Ascending aorta (tissue), 2 donors: ENCODE results near the gene PRKD1. TPM values are rescaled to one million over a fixed set of nuclear protein-coding genes. Genes with fewer than 3 reads are reported as not detected.

Experiments
- DNase-seq, 2 donors: peaks; one replicate each; pipeline ENCODE4 v3.0.0-alpha.2; 2019; ENCODE audit warnings: low spot score in 2 of 2
- H3K27ac ChIP-seq, 2 donors: fragments of 200-600 bp; sonication (generic); one replicate each; pipeline ENCODE4 v1.5.1; 2016 to 2017; ENCODE audit warnings: mild to moderate bottlenecking in 1 of 2
- H3K27me3 ChIP-seq: fragments of 200-600 bp; sonication (generic); one replicate; pipeline ENCODE4 v1.5.1; 2017
- H3K36me3 ChIP-seq, 2 donors: fragments of 200-600 bp; sonication (generic); one replicate each; pipeline ENCODE4 v1.5.1; 2016
- H3K4me1 ChIP-seq, 2 donors: fragments of 200-600 bp; sonication (generic); one replicate each; pipeline ENCODE4 v1.5.1; 2016 to 2017; ENCODE audit warnings: mild to moderate bottlenecking in 1 of 2
- H3K4me3 ChIP-seq, 2 donors: fragments of 200-600 bp; sonication (generic); one replicate each; pipeline ENCODE4 v1.5.1; 2016 to 2017; ENCODE audit warnings: mild to moderate bottlenecking in 1 of 2
- H3K9me3 ChIP-seq, 2 donors: fragments of 200-600 bp; sonication (generic); one replicate each; pipeline ENCODE4 v1.5.1; 2016
- intact Hi-C: fragments of 100-400 bp; cut with DNase I; formaldehyde crosslinking; loops from one replicate; pipeline ENCODE4 v1.15.1; 2023
- total RNA-seq: library from RNA; depleted of rRNA; stranded (reverse); fragments of >200 nt; gene quantifications from one replicate; pipeline ENCODE4 v1.1.0, GENCODE V29; 2016
- TF ChIP-seq, protein P1 (sequence below), 3 experiments: fragments of 200-600 bp in 2 of 3; fragments of 450-650 bp in 1 of 3; sonication (generic) in 2 of 3; IDR thresholded peaks; one replicate each; pipeline ENCODE4 v1.5.1; 2016 to 2019; ENCODE audit warnings: antibody characterized with exemption in 3 of 3, mild to moderate bottlenecking in 1 of 3, moderate library complexity in 1 of 3

The PRKD1 gene
- total RNA-seq, 1 donor from 2014 or later = 34.6 TPM

- DNase-seq = no peak
- Histone ChIP-seq H3K27me3 (no peaks in the 10 kb centered on the region), H3K27ac (no peak overlapping the region), H3K4me3 (no peak overlapping the region), H3K4me1 (no peaks in the 10 kb centered on the region), H3K36me3 (no peaks in the 10 kb centered on the region), H3K9me3 (no peaks in the 10 kb centered on the region)
- TF ChIP-seq, protein P1, sequence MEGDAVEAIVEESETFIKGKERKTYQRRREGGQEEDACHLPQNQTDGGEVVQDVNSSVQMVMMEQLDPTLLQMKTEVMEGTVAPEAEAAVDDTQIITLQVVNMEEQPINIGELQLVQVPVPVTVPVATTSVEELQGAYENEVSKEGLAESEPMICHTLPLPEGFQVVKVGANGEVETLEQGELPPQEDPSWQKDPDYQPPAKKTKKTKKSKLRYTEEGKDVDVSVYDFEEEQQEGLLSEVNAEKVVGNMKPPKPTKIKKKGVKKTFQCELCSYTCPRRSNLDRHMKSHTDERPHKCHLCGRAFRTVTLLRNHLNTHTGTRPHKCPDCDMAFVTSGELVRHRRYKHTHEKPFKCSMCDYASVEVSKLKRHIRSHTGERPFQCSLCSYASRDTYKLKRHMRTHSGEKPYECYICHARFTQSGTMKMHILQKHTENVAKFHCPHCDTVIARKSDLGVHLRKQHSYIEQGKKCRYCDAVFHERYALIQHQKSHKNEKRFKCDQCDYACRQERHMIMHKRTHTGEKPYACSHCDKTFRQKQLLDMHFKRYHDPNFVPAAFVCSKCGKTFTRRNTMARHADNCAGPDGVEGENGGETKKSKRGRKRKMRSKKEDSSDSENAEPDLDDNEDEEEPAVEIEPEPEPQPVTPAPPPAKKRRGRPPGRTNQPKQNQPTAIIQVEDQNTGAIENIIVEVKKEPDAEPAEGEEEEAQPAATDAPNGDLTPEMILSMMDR (IDR thresholded peaks at IDR 0.05) = no peak
- intact Hi-C loops = no loop called here
These were observed 128.8 kb downstream of the PRKD1 start for GRCh38 chr14:29798811-29799210.

DNA sequence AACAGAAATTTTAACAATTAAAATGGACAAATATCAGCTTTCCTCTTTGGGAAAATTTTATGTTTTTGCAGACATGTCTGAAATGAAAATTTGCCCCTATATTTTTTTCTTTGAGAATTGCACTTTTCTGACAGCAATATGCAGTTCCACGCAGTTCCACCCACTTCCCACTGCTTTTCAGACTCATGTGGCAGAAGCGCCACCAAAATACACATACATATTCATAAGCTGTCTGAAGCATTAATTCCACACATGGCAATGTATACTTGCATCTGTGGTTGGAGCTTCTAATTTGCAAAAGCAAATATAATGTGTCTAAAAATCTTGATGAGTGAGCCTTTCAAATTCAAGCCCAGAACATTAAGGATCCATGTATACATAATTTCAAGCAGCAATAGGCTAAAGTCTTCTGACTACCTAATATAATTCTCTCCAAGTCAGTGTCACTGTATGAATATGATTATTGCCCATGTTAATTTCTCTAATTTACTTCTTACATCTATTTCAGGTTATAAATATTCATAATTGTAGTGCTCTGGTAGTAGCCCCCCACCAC, 129.5 kb downstream of the PRKD1 start:
- TF ChIP-seq, protein P1 (IDR thresholded peaks at IDR 0.05) = no peak
- no peak overlapping the region for H3K27ac ChIP-seq
- no peaks in the 10 kb centered on the region for H3K36me3 ChIP-seq
- DNase-seq = no peak
- H3K4me1 ChIP-seq = no peaks in the 10 kb centered on the region
- no peak overlapping the region for H3K4me3 ChIP-seq
- no peaks in the 10 kb centered on the region for H3K27me3 ChIP-seq
- no peaks in the 10 kb centered on the region for H3K9me3 ChIP-seq
- intact Hi-C loops = no loop called here

GRCh38 chr14:29796853-29797252, 130.8 kb downstream of the PRKD1 start:
- TF ChIP-seq, protein P1 (IDR thresholded peaks at IDR 0.05) = no peak
- no peaks in the 10 kb centered on the region for H3K9me3 ChIP-seq
- DNase-seq = no peak
- intact Hi-C loops = no loop called here
- no peaks in the 10 kb centered on the region for H3K36me3 ChIP-seq
- H3K27me3 ChIP-seq = no peaks in the 10 kb centered on the region
- peaks cover 0 to 5% of the 10 kb centered on the region in 2 donors for H3K4me1 ChIP-seq
- H3K4me3 ChIP-seq = no peak overlapping the region
- H3K27ac ChIP-seq = no peak overlapping the region

GRCh38 chr14:29789475-29789874, 138.2 kb downstream of the PRKD1 start:
- Histone ChIP-seq H3K4me3 (no peak overlapping the region), H3K27ac (no peak overlapping the region), H3K36me3 (no peaks in the 10 kb centered on the region), H3K27me3 (no peaks in the 10 kb centered on the region), H3K9me3 (no peaks in the 10 kb centered on the region), H3K4me1 (peaks cover 0 to 5% of the 10 kb centered on the region in 2 donors)
- DNase-seq = no peak
- TF ChIP-seq, protein P1 (IDR thresholded peaks at IDR 0.05) = no peak
- intact Hi-C loops = no loop called here

DNA sequence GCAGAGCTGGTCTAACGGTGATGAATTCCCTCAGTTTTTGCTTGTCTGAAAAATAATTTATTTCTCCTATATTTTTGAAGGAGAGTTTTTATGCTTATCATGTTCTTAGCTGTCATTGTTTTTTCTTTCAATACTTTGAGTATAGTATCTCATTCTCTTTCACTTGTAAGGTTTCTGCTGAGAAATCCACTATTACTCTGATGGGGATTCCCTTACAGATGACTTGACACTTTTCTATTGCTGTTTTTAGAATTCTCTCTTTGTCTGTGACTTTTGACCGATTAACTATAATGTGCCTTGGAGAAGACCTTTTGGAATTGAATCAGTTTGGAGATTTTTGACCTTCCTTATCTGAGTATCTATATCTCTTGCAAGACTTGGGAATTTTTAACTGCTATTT, 139.6 kb downstream of the PRKD1 start:
- H3K27ac ChIP-seq = no peak overlapping the region
- DNase-seq = no peak
- no peaks in the 10 kb centered on the region for H3K36me3 ChIP-seq
- TF ChIP-seq, protein P1 (IDR thresholded peaks at IDR 0.05) = no peak
- H3K9me3 ChIP-seq = no peaks in the 10 kb centered on the region
- intact Hi-C loops = no loop called here
- H3K27me3 ChIP-seq = no peaks in the 10 kb centered on the region
- no peak overlapping the region for H3K4me3 ChIP-seq
- H3K4me1 ChIP-seq = peaks cover 0 to 5% of the 10 kb centered on the region in 2 donors

DNA sequence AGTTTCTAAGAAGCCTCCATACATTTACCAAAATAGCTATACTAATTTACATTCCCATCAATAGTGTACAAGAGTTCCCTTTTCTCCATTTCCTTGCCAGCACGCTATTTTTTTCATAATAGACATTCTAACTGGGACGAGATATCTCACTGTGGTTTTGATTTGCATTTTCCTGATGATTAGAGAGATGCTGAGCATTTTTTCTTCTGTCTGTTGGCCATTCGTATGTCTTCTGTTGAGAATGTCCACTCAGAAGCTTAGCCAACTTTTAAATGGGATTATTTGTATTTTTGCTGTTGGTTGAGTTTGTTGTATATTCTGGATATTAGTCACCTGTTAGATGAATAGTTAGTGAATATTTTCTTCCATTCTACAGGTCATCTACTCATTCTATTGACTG, 144.1 kb downstream of the PRKD1 start:
- no peak overlapping the region for H3K4me3 ChIP-seq
- TF ChIP-seq, protein P1 (IDR thresholded peaks at IDR 0.05) = no peak
- DNase-seq = no peak
- H3K9me3 ChIP-seq = peaks cover 0 to 6% of the 10 kb centered on the region in 2 donors
- H3K27ac ChIP-seq = no peak overlapping the region
- no peaks in the 10 kb centered on the region for H3K4me1 ChIP-seq
- H3K36me3 ChIP-seq = no peaks in the 10 kb centered on the region
- intact Hi-C loops = no loop called here
- H3K27me3 ChIP-seq = no peaks in the 10 kb centered on the region
